GM19240 (cell line): ENCODE results near the gene AFDN.
"Not testable (repeated sequence)": the region's sequence is repeated elsewhere in the genome, so short reads cannot be mapped to it uniquely, and the experiment has no call there.

Experiments
- DNase-seq: peaks from one replicate; pipeline ENCODE4 v3.0.0; 2011; ENCODE audit warnings: low spot score; ENCODE audit not compliant: insufficient read length

The AFDN gene

GRCh38 chr6:167976116-167976657, 149.5 kb downstream of the AFDN start:
- DNase-seq: not testable (repeated sequence)

DNA sequence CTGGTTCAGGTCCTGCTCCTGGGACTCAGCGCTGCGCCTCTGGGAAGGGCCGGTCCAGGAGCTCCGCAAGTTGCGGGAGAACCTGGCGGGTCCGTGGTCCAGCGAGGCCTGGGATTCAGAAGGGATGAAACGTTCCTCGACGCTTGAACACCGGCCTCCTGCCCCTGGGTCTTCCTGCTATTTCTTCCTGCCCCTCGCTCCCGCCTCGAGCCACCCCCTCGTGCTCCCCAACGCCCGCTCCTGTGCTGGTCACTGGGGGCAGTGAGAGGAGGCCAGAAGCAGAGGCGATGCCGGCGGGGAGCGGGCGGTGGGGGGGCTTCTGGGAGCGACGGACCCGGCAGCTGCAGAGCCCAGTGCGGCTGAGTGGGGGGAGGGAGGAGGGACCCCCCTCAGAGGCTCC, 150.0 kb downstream of the AFDN start:
- DNase-seq: no peak

DNA sequence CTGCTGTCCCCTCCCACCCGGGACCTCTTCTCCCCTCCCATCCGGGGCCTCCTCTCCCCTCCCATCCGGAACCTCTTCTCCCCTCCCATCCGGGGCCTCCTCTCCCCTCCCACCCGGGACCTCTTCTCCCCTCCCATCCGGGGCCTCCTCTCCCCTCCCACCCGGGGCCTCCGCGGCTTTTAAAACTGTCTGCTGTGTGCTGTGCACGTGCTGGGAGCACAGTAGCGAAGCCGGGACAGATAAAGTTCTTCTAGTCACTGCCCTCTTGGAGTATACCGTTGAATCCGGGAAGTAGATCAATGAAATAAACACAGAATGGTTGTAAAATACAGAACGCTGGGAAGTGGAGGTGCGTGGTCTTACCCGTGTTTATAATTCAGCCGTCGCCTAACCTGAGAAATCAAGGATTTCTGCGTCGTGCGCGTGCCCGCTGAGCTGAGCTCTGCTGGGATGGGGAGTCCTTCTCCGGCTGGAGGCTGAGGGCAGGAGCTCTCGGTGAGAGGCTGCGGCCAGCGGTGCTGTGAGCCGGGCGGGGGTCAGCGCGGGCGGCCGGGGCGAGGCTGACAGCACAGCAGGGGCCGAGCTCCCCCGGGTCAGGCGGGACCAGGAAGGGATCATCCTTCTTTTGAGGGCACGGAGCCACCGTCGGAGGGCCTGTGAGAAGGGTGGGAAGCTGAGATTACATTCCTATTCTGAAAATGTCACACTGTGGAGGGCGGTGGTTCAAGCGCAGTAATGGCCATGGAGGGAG, 151.2 kb downstream of the AFDN start:
- no peak for DNase-seq

DNA sequence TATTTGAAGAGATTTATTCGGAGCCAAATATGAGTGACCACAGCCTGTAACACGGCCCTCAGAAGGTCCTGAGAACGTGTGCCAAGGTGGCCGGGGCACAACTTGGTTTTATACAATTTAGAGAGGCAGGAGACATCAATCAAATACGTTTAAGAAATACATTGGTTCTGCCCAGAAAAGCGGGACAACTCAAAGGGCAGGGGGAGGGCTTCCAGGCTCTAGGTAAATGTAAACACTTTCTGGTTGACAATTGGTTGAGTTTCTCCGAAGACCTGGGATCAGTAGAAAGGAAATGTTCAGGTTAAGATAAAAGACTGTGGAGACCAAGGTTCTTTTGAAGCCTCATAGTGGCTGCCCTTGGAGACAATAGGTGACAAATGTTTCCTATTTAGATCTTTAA, 151.9 kb downstream of the AFDN start:
- DNase-seq: no peak

DNA sequence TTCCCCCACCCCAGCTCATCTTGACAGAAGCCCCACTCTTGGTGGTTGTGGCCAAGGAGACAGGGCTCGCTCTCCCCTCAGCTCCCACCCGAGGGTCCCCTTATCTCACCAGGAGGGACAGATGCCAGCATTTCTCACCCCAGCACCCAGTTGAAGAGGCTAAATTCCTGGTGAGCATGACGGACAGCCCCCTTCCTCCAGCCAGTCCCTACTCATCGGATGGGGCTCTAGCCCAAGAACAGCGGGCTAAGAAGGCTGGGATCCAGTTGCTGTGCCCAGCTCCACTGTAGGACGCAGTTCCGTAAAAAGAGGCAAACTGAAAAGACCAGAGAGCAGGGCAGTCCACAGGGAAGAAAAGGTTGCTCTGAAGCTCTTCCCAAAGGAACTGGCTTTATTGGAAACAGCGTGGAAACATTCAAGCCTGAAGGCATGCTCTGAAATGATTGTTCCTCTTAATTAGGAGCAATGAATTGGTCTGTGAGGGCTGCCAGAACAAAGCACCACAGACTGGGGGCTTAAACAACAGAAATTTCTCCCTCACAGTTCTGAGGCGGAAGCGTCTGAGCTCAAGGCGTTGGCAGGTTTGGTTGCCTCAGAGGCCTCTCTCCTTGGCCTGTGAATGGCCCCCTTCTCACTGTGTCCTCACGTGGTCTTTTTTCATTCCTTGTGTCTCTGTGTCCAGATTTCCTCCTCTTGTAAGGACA, 152.9 kb downstream of the AFDN start:
- DNase-seq: no peak

GRCh38 chr6:167980911-167981580, 154.3 kb downstream of the AFDN start:
- no peak for DNase-seq

DNA sequence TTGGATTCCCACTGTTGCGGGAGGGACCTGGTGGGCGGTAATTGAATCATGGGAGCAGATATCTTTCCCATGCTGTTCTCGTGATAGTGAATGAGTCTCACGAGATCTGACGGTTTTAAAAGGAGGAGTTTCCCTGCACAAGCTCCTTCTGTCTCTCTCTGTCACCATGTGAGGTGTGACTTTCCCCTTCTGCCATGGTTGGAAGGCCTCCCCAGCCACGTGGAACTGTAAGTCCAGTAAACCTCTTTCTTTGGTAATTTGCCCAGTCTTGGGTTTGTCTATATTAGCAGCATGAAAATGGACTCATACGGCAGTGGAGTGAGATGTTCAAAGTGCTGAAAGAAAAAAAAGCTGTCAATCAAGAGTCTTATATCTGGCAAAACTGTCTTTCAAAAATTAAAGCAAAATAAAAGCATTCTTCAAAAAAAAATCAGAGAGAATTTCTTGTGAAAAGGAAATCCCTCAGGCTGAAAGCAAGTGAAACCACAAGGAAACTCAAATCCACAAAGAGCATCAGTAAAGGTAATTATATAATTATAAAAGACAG, 155.3 kb downstream of the AFDN start:
- no peak for DNase-seq

- DNase-seq: no peak
Observed at GRCh38 chr6:167984144-167984719, 157.5 kb downstream of the AFDN start.

DNA sequence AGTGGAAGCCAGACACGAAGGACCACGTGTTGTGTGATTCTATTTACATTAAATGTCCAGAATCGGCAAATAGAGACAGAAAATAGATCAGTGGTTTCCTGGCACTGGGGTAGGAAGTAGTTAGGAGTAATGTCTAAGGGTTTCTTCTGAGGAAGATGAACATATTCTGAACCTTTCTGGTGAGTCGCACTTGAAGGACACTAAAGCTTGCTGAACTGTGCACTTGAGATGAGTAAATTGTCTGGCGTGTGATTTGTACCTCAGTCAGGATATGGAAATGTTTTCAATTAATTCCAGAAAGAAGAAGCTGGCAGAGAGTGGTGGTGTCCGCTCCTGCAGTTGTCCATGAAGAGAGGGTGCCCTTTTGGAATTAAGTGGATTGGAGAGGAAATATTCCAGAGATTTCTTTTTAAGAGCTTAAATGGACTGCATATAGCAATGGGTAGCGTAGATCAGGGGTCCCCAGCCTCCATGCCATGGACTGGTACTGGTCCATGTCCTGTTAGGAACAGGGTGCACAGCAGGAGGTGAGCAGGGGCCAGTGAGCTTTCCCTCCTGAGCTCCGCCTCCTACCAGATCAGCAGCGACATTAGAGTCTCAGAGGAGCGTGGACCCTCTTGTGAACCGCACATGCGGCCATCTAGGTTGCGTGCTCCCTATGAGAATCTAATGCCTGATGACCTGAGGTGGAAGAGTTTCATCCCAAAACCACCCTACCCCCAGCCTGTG, 158.3 kb downstream of the AFDN start:
- no peak for DNase-seq

DNA sequence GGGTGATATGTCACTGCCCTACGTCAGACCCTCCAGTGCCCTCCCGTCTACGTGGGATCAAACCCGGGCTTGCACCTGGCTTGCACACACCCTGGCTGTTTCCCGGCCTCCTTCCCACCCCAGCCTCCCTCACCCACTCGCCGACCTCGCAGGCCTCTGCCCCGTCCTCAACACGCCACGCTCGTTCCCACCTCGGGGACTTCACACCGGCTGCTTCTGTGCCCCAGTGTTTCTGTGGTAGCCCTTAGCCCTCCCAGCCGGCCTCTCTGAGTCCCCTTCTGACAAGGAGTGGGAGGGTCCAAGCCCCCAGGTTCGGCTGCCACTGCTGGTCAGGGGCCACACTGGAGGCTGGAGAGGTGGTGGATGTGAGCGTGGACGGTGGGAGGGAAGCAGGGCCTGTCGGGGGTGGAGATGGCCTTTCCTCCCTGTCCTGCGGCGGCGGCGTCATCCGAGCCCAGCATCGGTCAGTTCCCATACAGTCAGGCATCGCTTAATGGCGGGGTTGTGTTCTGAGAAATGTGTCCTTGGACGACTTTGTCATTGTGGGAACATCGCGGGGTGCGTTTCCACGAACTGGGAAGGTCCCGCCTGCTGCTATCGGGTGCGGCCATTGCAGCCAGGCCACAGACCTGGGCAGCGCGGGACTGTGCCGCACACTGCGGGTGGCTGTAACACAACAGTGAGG, 159.3 kb downstream of the AFDN start:
- no peak for DNase-seq

- DNase-seq: no peak
Observed at GRCh38 chr6:167987396-167988153, 160.9 kb downstream of the AFDN start.

- DNase-seq: no peak
Observed at GRCh38 chr6:167988154-167988495, 161.4 kb downstream of the AFDN start.

DNA sequence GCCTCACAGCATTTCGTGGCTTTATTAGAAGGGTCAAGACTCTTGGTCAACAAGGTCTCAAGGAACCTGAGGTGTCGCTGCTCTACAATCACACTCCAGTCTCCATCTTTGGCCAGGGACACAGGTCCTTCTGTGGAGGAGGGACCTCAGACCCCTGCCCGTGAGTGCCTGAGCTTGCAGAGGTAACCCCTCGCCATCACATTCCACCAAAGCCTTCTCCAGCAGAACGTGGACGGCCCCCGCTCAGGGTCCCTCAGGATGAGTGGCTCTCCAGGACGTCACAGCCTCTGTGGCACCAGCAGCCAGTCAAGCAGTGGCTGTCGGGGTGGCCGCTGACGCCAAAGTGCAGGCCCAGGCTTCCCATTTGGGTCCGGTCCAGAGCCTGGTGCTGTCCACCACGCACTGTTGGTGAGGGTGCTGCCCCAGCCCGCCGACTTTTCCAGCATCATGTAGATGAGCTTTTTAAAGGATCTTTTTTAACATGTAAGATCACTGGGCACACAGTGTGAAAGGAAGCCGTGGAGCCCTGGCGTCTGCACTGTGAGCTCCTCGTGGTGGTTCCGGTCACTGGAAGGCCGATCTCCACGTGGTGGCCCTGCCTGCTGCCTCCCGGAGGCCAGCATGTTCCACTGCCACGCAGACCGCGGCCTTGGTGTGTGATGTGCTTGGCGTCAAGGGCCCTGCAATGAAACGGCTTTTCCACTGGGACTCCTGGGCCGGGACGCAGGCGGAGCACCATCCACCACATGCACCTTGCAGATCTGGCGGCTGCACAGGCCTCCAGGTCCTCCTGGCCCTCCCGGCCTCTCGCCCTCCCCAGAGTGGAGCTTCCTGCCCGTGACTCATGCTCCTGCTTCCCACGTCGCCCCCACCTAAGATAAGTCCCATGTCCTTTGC, 162.5 kb downstream of the AFDN start:
- DNase-seq: no peak

DNA sequence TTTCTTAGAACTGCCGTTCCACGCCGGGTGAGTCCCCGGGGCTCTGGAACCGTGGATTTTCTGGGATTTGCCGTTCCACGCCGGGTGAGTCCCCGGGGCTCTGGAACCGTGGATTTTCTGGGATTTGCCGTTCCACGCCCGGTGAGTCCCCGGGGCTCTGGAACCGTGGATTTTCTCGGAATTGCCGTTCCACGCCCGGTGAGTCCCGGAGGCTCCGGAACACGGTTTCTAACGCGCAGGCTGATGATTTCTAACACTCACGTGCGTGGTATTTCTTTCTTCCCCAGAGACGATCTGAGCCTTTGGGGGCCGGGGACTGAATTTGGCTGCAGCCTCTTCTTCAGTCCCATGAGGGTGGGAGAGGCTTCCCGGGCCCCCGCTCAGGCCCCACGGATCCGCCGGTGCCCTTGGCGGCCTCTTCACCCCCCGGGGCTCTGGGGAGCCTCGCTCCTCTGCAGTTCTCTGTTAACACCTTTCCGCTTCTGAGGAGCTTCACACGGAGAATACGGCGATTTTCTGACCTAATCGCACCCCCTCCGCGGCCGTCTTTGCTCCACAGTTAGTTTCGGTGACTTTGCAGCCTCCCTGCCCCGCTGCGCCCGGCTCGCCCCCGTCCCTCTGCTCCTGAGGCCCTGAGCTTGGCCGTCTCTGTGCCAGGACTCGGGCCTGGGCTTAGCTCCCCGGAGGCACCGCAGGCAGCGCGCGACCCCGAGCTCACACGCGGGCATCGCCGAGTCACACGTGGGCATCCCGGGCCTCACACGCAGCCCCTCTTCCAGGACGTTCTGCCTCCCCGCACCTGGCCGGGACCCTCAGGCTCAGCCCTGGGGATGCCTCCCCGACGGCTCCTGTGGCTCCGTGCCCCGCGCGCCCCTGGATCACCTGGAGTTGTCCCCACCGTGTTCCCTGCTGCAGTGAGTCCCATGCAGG, 163.6 kb downstream of the AFDN start:
- DNase-seq: no peak

- no peak for DNase-seq
Observed at GRCh38 chr6:167993169-167993568, 166.5 kb downstream of the AFDN start.

DNA sequence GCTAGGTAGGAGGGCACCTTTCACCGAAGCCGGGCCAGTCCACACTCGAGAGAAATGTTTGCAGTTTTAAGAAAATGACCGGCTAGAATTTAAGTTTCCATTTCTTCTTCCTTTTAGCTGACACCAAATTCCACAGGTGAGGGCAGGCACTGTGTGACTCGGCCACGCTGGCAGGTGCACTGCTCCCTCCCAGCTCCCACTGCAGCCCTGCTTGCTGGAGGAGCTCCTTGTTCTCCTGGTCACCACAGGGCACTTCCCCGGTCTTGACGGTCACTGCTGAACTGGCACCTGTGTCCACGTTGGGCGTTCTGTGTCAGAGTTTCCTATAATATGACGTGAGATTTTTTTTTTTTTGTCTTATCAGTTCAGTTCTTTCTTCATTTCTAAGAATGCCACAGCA, 167.1 kb downstream of the AFDN start:
- no peak for DNase-seq

DNA sequence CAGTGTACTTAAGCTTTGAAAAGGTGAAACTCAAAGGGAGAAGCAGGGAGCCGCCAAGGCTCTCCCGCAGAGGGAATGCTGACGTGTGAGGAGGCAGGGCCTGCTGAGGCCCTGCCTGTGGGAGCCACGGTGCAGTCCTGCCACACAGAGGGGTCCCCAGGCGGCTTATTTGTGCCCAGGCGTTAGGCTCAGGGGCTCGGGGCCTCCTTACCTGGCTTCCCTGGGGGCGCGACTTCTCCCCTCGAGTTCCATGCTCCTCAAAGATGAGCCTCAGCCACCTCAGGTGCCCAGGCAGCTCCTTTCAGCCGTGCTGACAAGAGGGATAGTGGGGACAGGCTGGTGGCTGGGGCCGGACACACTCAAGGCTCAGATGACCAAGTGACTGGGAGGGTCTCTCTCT, 168.6 kb downstream of the AFDN start:
- no peak for DNase-seq

- no peak for DNase-seq
Observed at GRCh38 chr6:167995731-167996151, 169.0 kb downstream of the AFDN start.
